GM19467 (cell line): ENCODE results near the gene PSMA2.
A peak's percentile ranks its signal among the peaks of the same experiment; 100 is the strongest.

ENCODE experiments used
- ATAC-seq: cut with Tn5 transposase; IDR thresholded peaks from one replicate; pipeline ENCODE4 v1.9.1; 2021; ENCODE audit warnings: mild to moderate bottlenecking, moderate library complexity; ENCODE audit not compliant: unreplicated experiment

Gene PSMA2

GRCh38 chr7:42940985-42941847 lies 9.2 kb upstream of the PSMA2 start:
- ATAC-seq, result peak; percentile 47

DNA sequence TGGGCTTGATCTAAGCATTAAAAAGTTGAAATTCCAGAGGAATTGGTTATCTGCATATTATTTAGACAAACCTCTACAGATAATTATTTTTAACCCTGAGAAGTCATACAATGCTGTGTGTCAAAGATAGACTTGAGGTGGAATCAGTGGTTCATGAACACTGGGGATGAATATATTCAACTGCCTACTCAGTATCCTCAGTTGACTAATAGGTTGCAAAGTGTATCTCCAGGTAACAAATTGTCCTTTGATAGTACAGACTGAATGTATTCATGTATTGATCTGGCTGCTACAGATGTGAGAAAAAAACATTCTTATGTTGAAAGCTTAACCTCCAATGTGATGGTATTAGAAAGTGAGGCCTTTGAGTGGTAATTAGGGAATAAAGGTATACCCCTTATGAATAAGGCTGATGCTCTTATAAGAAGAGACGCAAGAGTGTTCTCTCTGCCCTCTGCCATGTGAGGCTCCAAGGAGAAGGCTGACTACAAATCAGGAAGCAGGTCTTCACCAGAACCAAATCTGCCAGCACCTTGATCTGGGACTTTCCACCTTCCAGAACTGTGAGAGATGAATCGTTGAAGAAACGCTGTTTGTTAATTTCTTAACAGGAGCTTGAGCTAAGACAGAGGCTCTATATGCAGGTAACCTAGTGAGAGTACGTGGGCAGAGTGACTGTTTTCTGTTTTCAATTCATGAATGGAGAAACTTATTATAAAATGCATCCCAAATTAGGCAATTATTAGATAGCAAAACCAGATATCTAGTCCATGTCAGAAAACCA lies 7.7 kb upstream of the PSMA2 start:
- no peak for ATAC-seq

GRCh38 chr7:42935861-42936260 lies 3.9 kb upstream of the PSMA2 start:
- no peak for ATAC-seq

- ATAC-seq, result no peak
Observed at GRCh38 chr7:42934291-42934690, 2.3 kb upstream of the PSMA2 start.

- no peak for ATAC-seq
Observed at GRCh38 chr7:42932811-42933591, 1.0 kb upstream of the PSMA2 start.

GRCh38 chr7:42931447-42931833 lies 534 bp downstream of the PSMA2 start:
- ATAC-seq, result no peak

DNA sequence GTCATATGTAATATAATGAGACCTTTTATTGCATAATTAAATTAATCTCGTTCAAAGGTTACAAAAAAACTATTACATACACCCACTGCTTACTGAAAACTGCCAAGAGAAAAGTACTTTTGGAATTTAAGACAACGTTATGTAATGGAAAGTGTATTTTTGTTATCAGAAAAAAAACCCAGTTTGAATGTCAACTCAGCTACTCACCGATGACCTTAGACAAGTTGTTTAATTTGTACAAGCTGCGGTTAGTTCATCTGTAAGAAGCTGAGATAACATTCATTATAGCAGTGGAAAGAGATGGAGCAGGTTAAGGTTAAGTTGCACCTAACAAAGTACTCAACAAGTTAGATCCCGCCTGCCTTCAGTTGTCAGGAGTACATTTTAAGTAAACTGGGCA lies 1.1 kb downstream of the PSMA2 start:
- ATAC-seq, result no peak

DNA sequence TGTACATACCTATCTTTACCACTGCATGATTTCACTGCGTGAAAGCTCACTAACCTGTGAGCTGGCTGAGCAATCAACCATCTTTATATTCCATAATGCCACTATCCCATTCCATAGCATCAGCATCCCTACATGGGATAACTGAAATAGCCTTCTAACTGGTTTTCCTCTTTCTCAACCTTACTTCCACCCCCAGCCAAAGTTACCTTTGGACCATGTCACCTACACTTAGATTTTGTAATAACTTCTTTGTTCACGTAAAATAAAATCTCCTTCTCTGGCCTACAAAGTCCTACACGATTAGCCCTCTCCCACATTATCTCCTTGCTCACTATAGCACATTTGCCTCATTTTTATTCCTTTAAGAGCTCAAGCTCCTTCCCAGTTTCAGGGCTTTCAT lies 2.5 kb downstream of the PSMA2 start:
- no peak for ATAC-seq

DNA sequence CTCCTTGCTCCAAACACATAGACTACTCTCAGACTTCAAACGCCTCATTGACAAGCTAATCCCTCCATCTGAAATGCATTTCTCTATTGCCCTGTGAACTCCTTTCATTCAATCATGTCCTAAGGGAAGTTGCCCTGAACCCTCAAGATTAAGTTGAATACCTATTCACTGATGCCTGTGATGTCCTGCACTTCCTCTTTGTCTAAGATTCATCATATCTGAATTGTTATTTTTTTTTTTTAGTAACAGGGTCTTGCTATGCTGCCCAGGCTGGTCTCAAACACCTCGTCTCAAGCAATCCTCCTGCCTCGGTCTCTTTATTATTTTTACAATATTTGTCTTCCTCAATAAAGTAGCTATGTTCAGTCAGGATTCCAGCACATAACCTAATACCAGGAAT lies 3.2 kb downstream of the PSMA2 start:
- ATAC-seq, result no peak

- ATAC-seq, result no peak
Observed at GRCh38 chr7:42926204-42926603, 5.8 kb downstream of the PSMA2 start.

- ATAC-seq, result no peak
Observed at GRCh38 chr7:42925630-42926029, 6.3 kb downstream of the PSMA2 start.

DNA sequence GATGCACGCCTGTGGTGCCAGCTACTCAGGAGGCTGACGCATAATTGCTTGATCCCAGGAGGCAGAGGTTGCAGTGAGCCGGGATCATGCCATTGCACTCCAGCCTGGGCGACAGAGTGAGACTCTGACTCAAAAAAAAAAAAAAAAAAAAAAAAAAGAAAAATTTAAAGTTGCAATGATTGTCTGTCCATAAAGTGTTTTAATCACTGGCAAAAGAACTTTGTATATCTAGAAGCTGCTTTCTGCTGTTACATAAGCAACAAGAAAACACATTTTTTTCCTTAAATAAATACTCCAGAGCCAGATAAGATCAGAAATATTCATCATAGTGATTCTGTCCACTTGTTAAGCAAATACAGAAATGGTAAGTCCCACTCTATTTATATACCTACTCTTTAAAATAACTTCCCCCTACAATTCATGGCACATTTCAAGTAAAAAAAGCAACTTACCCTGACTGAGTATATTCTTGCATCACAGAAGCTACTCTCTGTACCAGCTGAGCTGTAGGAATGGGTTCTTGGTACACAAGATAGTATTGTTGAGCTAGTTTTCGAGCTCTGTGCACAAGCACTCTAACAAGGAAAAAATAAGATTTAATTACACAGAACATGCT lies 7.6 kb downstream of the PSMA2 start:
- ATAC-seq, result no peak

DNA sequence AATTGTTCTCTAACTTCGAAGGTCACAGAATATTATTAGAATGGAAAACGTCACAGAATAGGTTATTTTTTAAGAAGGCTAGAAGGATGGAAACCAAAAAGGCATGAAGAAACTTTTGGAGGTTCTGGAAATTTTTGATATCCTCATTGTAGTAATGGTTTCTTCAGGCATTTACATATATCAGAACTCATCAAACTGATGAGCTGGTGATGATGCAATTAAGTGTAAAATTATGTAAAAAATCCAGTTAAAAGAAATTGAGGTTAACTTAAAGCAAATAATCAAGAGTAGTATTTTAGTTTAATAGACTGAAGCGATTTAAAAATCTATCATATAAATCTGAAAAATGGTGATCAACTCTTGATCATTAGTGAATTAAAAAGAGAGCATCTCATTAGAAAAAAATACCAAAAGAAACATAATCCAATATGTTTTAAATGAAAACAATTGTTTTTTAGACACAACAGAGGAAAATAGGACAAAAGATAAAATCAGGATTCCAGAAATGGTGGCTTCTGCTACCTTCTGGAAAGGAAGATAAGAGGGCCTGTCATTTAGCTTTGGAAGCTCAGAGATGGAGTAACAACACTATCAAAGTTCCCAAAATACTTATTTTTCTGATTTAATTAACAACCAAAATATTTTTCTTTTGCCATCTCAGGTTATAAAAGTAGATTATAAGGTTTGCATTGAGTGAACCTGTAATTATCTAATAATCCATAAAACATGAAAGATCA lies 9.8 kb downstream of the PSMA2 start:
- no peak for ATAC-seq

DNA sequence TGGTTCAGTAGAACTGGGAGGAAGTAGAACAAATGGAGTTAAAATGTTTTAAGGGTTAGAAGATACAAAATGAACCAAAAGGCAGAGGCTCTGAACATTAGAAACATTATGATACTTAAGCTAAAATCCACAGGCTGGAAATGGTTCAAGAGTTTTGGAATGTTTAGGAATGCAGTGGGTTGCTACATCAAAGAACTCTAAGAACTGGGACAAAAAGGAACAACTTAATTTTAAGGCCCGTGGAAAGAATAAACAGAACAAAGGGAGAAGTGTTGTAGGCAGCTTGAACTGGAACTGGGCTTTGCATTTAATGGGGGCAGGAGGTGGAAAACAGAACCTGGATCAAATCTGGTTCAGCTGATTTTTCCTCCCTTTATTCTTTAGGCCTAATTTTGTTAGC lies 16.6 kb downstream of the PSMA2 start:
- ATAC-seq, result no peak

DNA sequence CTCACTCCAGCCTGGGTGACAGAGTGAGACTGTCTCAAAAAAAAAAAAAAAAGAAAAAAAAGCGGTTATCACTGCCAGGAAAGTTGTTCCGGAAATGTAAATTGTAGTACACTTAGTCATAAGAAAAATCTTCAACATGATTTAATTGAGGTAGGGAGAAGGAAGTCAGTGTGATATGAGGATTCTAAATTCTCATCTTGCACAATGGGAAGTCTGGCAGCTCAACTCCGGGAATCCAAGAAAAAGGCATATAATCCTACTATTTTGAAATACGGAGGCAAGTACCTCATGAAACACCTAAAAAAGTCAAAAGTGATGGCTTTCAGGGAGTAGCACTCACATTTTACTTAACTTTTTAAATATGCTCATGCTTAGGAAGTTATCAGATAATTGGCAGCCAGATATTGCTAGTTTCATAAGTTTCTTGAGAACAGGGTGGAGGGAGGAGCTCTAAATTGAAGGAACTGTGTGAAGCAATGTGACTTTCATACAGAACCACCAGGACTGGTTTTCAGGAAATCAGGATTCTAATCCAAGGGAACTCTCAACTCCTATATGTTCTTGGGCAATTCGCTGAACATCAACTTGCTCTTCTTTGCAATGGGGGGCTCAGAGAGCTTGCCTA lies 17.4 kb downstream of the PSMA2 start:
- no peak for ATAC-seq

- no peak for ATAC-seq
Observed at GRCh38 chr7:42914009-42914408, 18.0 kb downstream of the PSMA2 start.

DNA sequence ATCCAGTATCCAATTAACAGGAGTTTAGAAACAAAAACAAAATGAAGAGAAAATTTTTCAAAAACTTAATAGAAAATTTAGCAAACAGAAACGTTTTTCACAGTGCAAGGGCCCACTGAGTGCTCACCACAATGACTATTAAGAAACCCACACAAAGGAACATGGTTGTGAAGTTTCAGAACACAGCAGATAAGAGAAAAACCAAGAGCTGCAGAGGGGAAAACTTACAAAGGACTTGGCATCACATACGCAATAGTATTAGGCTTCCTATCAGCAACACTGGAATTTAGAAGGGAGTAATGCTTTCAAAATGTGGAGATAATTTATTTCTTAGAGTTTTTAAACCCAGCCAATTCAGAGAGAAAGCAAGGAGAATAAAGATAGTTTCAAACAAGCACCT lies 18.4 kb downstream of the PSMA2 start:
- no peak for ATAC-seq

- ATAC-seq, result peak; percentile 92
Observed at GRCh38 chr7:42911454-42912447, 20.2 kb downstream of the PSMA2 start, which contains the start of gene C7orf25. TSS of gene C7orf25 (minus strand) at chr7:42912070. CDS start at chr7:42910900, 1,170 bp downstream.

- no peak for ATAC-seq
Observed at GRCh38 chr7:42910306-42910705, 21.7 kb downstream of the PSMA2 start.
